Measurements from ENCODE around the gene NAE1.

Gene NAE1

GRCh38 chr16:66857437-66857836 is 26.7 kb upstream of the NAE1 start:
- in situ Hi-C loops (cut with MboI; ENCODE audit: low sequenced_read_pairs, unreplicated experiment), result loop anchor here (25.0 kb wide), 1 partner anchor 445 kb away; no protein-coding TSS in a partner anchor
- no peak for DNase-seq (ENCODE audit: low spot score)
- TF ChIP-seq, protein P1, sequence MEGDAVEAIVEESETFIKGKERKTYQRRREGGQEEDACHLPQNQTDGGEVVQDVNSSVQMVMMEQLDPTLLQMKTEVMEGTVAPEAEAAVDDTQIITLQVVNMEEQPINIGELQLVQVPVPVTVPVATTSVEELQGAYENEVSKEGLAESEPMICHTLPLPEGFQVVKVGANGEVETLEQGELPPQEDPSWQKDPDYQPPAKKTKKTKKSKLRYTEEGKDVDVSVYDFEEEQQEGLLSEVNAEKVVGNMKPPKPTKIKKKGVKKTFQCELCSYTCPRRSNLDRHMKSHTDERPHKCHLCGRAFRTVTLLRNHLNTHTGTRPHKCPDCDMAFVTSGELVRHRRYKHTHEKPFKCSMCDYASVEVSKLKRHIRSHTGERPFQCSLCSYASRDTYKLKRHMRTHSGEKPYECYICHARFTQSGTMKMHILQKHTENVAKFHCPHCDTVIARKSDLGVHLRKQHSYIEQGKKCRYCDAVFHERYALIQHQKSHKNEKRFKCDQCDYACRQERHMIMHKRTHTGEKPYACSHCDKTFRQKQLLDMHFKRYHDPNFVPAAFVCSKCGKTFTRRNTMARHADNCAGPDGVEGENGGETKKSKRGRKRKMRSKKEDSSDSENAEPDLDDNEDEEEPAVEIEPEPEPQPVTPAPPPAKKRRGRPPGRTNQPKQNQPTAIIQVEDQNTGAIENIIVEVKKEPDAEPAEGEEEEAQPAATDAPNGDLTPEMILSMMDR (IDR thresholded peaks at IDR 0.05; ENCODE audit: borderline replicate concordance, control extremely low read depth, extremely low read depth, insufficient read depth, missing control alignments), result no peak

DNA sequence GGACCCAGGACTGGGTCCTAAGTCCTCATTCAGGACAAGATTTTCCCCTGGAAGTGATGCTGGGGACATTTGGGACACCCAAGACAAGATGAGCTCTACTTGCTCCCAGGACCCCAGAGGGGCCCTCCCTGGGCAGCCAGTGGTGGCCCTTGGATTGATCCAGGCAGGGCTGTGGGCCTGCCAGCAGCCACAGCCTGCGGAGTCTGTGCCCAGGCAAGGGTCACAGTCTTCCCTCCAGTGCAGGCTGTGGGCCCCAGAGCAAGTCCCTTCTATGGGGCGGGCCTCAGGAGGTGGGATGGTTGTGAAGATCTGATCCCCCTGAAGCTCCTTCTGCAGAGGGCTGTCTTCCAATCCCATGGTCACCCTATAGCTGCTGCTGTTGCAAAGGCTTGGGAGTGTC is 26.0 kb upstream of the NAE1 start:
- in situ Hi-C loops (cut with MboI; ENCODE audit: low sequenced_read_pairs, unreplicated experiment), result loop anchor here (25.0 kb wide), 1 partner anchor 444 kb away; no protein-coding TSS in a partner anchor
- no peak for DNase-seq (ENCODE audit: low spot score)
- TF ChIP-seq, protein P1 (IDR thresholded peaks at IDR 0.05; ENCODE audit: borderline replicate concordance, control extremely low read depth, extremely low read depth, insufficient read depth, missing control alignments), result no peak

DNA sequence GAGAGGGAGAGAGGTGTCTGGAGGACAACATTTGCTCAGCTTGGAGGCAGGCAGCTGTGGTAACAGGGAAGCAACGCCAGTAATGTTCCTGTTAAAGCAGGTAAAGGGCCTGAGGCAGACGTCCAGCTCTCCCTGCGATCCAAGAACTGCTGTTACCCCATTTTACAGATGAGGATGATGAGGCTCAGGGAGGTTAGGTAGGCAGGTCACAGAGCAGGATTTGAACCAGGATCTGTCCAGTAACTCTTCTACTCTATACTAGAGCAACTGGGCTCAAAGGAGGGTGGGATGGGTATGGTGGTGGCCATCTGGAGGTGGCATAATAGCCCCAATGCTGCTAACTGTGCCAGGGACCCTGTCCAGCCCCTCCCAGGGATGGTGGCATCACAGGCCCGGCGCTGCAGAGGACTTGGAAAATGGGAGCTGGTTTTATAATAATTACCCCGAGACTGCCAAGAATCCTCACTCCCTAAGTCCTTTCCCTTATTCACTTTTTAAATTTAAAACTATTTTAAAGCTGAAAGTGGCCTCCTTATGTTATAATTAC is 25.5 kb upstream of the NAE1 start:
- in situ Hi-C loops (cut with MboI; ENCODE audit: low sequenced_read_pairs, unreplicated experiment), result loop anchor here (25.0 kb wide), 1 partner anchor 444 kb away; no protein-coding TSS in a partner anchor
- TF ChIP-seq, protein P1 (IDR thresholded peaks at IDR 0.05; ENCODE audit: borderline replicate concordance, control extremely low read depth, extremely low read depth, insufficient read depth, missing control alignments), result no peak
- no peak for DNase-seq (ENCODE audit: low spot score)

GRCh38 chr16:66853261-66854139 is 22.7 kb upstream of the NAE1 start:
- in situ Hi-C loops (cut with MboI; ENCODE audit: low sequenced_read_pairs, unreplicated experiment), result loop anchor here (25.0 kb wide), 1 partner anchor 441 kb away; no protein-coding TSS in a partner anchor
- DNase-seq (ENCODE audit: low spot score), result peak; percentile 32
- TF ChIP-seq, protein P1 (IDR thresholded peaks at IDR 0.05; ENCODE audit: borderline replicate concordance, control extremely low read depth, extremely low read depth, insufficient read depth, missing control alignments), result no peak

DNA sequence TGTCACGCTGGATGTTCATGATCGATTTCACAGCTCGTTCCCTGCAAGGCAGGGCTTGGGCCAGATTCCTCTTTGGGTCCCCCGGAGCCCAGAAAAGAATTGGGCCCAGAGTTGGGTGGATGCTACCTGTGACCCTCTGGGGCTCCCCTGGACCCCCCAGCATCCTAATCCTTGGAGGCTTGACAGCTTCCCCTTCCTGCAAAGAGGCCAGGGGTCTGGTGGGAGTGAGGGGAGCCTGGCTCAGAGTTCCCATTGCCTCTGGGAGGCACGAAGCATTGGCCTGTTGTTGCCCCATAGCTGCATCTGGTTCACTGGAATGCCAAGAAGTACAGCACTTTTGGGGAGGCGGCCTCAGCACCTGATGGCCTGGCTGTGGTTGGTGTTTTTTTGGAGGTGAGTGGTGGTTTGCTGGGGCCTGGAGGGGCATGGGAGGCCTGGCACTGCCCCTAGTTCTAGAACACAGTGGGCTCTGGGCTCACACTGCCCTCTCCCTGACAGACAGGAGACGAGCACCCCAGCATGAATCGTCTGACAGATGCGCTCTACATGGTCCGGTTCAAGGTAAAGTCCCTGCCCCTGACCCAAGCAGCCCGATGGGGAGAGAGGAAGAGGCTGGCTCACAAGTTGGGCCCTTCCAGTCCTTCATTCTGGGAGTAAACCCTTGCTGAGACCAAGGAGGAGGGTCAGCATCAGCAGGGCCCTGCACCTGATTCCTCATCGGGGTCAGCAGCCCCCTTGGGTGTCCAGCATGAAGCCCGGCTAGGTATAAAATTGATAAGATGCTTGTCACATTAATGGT is 20.6 kb upstream of the NAE1 start:
- in situ Hi-C loops (cut with MboI; ENCODE audit: low sequenced_read_pairs, unreplicated experiment), result loop anchor here (25.0 kb wide), 1 partner anchor 439 kb away; no protein-coding TSS in a partner anchor
- DNase-seq (ENCODE audit: low spot score), result peak; percentile 7
- TF ChIP-seq, protein P1 (IDR thresholded peaks at IDR 0.05; ENCODE audit: borderline replicate concordance, control extremely low read depth, extremely low read depth, insufficient read depth, missing control alignments), result no peak
